Activated T-helper 9 cell treated with anti-CD3 and anti-CD28 coated beads, Interleukin-2, amount 50 U/mL, for 16 hours (primary cell): ENCODE measurements around the gene MDH2.
"Not testable (repeated sequence)": the region's sequence is repeated elsewhere in the genome, so short reads cannot be mapped to it uniquely, and the experiment has no call there.

Experiments used
- DNase-seq: peaks from one replicate; pipeline ENCODE4 v3.0.0-alpha.2; 2020; ENCODE audit warnings: low read depth

MDH2 gene

GRCh38 chr7:76047811-76048667 is at the start of gene MDH2, which contains the start of gene STYXL1:
MDH2 (plus strand) TSS chr7:76048106; CDS start chr7:76048161, 55 bp downstream.
STYXL1 (minus strand) TSS chr7:76048000; CDS start chr7:76030523, 17,477 bp downstream.
- DNase-seq, result peak; percentile 83

- no peak for DNase-seq
Observed at GRCh38 chr7:76000566-76000965, 47.3 kb upstream of the MDH2 start.

GRCh38 chr7:76002139-76002538 is 45.8 kb upstream of the MDH2 start:
- DNase-seq, result no peak

- DNase-seq, result no peak
Observed at GRCh38 chr7:76002822-76003221, 45.1 kb upstream of the MDH2 start.

- no peak for DNase-seq
Observed at GRCh38 chr7:76003351-76003750, 44.6 kb upstream of the MDH2 start.

GRCh38 chr7:76005004-76005403 is 42.9 kb upstream of the MDH2 start:
- DNase-seq, result not testable (repeated sequence)

GRCh38 chr7:76008156-76008687 is 39.7 kb upstream of the MDH2 start:
- no peak for DNase-seq

GRCh38 chr7:76009672-76010600 is 38.0 kb upstream of the MDH2 start:
- DNase-seq, result no peak

- no peak for DNase-seq
Observed at GRCh38 chr7:76011442-76011861, 36.5 kb upstream of the MDH2 start.

GRCh38 chr7:76016191-76016947 is 31.5 kb upstream of the MDH2 start:
- DNase-seq, result no peak

- not testable (repeated sequence) for DNase-seq
Observed at GRCh38 chr7:76018520-76018919, 29.4 kb upstream of the MDH2 start.

- peak; percentile 62 for DNase-seq
Observed at GRCh38 chr7:76020031-76020714, 27.7 kb upstream of the MDH2 start.

- DNase-seq, result no peak
Observed at GRCh38 chr7:76022026-76022780, 25.7 kb upstream of the MDH2 start.

GRCh38 chr7:76023002-76023401 is 24.9 kb upstream of the MDH2 start:
- no peak for DNase-seq

GRCh38 chr7:76029682-76030081 is 18.2 kb upstream of the MDH2 start:
- not testable (repeated sequence) for DNase-seq

GRCh38 chr7:76031964-76032363 is 15.9 kb upstream of the MDH2 start:
- no peak for DNase-seq

GRCh38 chr7:76037310-76037709 is 10.6 kb upstream of the MDH2 start:
- no peak for DNase-seq

GRCh38 chr7:76040126-76040525 is 7.8 kb upstream of the MDH2 start:
- DNase-seq, result no peak

GRCh38 chr7:76044375-76044865 is 3.5 kb upstream of the MDH2 start:
- no peak for DNase-seq

GRCh38 chr7:76047305-76047810 is 548 bp upstream of the MDH2 start:
- DNase-seq, result no peak
